ENCODE data around the gene LGALS4. TPM values are rescaled to one million over a fixed set of nuclear protein-coding genes. Genes with fewer than 3 reads are reported as not detected.
"Not testable (repeated sequence)": the region's sequence is repeated elsewhere in the genome, so short reads cannot be mapped to it uniquely, and the experiment has no call there.

The LGALS4 gene
- total and polyA plus RNA-seq, 7 donors, result 0.33 to 9,832 (median 13.2) TPM

DNA sequence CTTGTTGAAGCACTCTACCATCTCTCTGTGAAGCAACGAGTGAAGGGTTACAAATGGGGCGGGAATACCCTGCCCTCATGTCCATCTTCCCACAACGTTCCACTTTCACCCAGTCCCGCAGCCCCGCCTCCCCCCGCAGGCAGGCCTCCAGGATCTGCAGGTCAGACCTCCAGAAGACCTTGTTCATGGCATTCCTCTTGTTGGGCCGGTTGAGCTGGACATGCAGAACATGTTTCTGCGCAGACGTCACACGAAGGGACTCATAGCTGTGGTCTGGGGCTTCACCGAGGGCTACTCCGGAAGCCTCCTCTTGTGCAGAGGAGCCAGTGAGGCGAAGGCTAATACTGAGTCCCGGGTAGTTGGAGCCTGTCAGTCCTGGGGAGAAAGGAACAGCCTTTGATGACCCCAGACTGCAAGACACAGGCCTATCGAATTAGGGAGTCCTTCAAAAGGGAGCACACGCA is 18.4 kb upstream of the LGALS4 start:
- WGBS, 2 donors, result 1 to 3% methylated on average over 16 of the region's 16 CpGs
- H3K36me3 ChIP-seq, result peaks cover 7 to 51% (median 28%) of the 10 kb centered on the region in 4 donors
- intact Hi-C loops (cut with DNase I), result loop anchor here (1.0 to 10.0 kb wide), 4 partner anchors 69 to 186 kb away; partner anchors contain the start of gene ACTN4

DNA sequence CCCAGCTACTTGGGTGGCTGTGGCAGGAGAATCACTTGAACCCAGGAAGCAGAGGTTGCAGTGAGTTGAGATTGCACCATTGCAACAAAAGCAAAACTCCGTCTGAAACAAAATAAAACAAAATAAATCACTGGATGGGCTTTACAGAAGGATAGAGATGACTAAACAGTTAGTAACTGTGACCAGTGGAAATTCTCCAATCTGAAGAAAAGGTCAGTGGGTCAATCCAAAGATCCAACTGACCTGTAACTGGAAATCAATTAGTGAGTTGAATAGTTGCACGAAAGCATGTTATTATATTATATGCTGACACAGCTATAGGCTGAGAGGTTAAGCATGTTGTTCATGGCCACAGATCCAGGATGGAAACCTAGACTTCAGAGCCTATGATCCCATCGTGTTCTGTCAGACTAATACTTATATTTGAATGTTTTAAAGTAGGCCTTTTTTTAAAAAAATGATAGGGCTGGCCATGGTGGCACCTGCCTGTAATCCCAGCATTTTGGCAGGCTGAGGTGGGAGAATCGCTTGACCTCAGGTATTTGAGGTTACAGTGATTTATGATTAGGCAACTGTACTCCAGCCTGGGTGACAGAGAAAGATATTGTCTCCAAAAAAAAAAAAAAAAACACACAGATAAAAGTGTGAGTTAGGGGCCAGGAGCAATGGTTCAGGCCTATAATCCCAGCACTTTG is 17.4 kb upstream of the LGALS4 start:
- intact Hi-C loops (cut with DNase I), result loop anchor here (5.0 to 10.0 kb wide), 3 partner anchors 93 to 185 kb away; partner anchors contain the start of gene ACTN4
- Histone ChIP-seq H3K9me3 (no peaks in the 10 kb centered on the region), H3K4me1 (peaks cover 0 to 48% (median 34%) of the 10 kb centered on the region in 4 donors), H3K4me3 (peak overlapping the region in 2 of 4 donors; percentile 80 to 91), H3K36me3 (peaks cover 7 to 49% (median 25%) of the 10 kb centered on the region in 4 donors), H3K27me3 (no peaks in the 10 kb centered on the region), H3K27ac (peak overlapping the region; percentile 88 to 98 (median 94))
- TF ChIP-seq, protein P1, sequence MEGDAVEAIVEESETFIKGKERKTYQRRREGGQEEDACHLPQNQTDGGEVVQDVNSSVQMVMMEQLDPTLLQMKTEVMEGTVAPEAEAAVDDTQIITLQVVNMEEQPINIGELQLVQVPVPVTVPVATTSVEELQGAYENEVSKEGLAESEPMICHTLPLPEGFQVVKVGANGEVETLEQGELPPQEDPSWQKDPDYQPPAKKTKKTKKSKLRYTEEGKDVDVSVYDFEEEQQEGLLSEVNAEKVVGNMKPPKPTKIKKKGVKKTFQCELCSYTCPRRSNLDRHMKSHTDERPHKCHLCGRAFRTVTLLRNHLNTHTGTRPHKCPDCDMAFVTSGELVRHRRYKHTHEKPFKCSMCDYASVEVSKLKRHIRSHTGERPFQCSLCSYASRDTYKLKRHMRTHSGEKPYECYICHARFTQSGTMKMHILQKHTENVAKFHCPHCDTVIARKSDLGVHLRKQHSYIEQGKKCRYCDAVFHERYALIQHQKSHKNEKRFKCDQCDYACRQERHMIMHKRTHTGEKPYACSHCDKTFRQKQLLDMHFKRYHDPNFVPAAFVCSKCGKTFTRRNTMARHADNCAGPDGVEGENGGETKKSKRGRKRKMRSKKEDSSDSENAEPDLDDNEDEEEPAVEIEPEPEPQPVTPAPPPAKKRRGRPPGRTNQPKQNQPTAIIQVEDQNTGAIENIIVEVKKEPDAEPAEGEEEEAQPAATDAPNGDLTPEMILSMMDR (IDR thresholded peaks at IDR 0.05), result no peak
- TF ChIP-seq POLR2A (IDR thresholded peaks at IDR 0.05), result no peak
- no peak for TF ChIP-seq EP300 (IDR thresholded peaks at IDR 0.05)
- TF ChIP-seq POLR2AphosphoS5 (IDR thresholded peaks at IDR 0.05), result no peak
- WGBS, 2 donors, result 63 to 84% methylated on average over 4 of the region's 4 CpGs
- DNase-seq, result no peak

More for the DNA sequence above, 18.4 kb upstream of the LGALS4 start:
- Histone ChIP-seq H3K27ac (peak overlapping the region; percentile 88 to 98 (median 94)), H3K9me3 (no peaks in the 10 kb centered on the region), H3K4me1 (peaks cover 0 to 53% (median 44%) of the 10 kb centered on the region in 4 donors), H3K4me3 (peak overlapping the region; percentile 65 to 91 (median 76)), H3K27me3 (no peaks in the 10 kb centered on the region)
- peak; percentile 87 for DNase-seq
- TF ChIP-seq EP300 (IDR thresholded peaks at IDR 0.05) (no peak), POLR2A (IDR thresholded peaks at IDR 0.05) (no peak), POLR2AphosphoS5 (IDR thresholded peaks at IDR 0.05) (no peak)
- TF ChIP-seq, protein P1 (IDR thresholded peaks at IDR 0.05), result no peak

DNA sequence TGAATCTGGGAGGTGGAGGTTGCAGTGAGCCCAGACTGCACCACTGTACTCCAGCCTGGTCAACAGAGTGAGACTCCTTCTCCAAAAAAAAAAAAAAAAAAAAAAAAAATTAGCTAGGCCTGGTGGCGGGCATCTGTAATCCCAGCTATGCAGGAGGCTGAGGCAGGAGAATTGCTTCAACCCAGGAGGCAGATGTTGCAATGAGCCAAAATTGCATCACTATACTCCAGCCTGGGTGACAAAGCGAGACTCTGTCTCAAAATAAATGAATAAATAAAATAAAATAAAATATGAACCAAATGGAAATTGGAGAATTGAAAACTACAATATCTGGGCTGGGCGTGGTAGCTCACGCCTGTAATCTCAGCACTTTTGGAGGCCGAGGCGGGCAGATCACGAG is 16.5 kb upstream of the LGALS4 start:
- H3K27me3 ChIP-seq; intact Hi-C loops (cut with DNase I); H3K4me3 ChIP-seq; DNase-seq; H3K9me3 ChIP-seq; H3K27ac ChIP-seq: not testable (repeated sequence)
- Histone ChIP-seq H3K36me3 (peaks cover 7 to 49% (median 25%) of the 10 kb centered on the region in 4 donors), H3K4me1 (peaks cover 0 to 39% (median 31%) of the 10 kb centered on the region in 4 donors)
- WGBS, 2 donors, result 88 to 94% methylated on average over 7 of the region's 7 CpGs

DNA sequence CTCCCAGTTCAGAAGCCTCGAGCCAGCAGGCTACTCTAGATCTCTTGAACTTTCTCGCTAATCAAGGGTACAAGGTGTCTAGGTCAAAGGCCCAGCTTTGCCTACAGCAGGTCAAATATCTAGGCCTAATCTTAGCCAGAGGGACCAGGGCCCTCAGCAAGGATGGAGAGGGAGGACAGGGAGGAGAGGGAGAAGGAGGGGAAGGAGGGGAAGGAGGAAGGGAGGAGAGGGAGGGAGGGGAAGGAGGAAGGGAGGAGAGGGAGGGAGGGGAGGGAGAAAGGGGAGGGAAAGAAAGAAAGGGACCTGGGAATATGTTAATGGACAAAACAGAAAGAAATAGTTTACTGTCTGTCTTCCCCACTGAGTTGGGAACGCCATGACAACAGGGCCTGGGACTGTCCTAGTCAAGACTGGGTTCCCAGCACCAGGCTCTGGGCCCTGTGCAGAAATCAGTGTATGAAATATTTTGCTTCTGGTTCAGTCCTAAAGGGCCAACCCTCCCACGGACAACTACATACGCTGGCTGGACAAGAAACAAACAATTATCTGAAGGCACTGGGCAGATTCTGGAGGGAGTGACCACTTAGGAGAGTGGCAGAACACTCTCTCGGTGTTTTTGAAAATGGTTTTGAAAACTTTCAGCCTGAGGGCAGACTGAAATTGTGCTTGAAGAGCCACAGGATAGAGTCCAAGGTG is 14.3 kb upstream of the LGALS4 start:
- Histone ChIP-seq H3K27ac (no peak overlapping the region), H3K27me3 (no peaks in the 10 kb centered on the region), H3K4me3 (no peak overlapping the region), H3K36me3 (peaks cover 14 to 62% (median 33%) of the 10 kb centered on the region in 4 donors), H3K9me3 (no peaks in the 10 kb centered on the region), H3K4me1 (peaks cover 0 to 31% (median 24%) of the 10 kb centered on the region in 4 donors)
- intact Hi-C loops (cut with DNase I), result no loop called here
- DNase-seq, result no peak
- 68 to 81% methylated on average over 6 of the region's 6 CpGs for WGBS, 2 donors
- TF ChIP-seq EP300 (IDR thresholded peaks at IDR 0.05), result no peak
- TF ChIP-seq, protein P1 (IDR thresholded peaks at IDR 0.05), result no peak
- TF ChIP-seq POLR2A (IDR thresholded peaks at IDR 0.05), result no peak
- no peak for TF ChIP-seq POLR2AphosphoS5 (IDR thresholded peaks at IDR 0.05)

DNA sequence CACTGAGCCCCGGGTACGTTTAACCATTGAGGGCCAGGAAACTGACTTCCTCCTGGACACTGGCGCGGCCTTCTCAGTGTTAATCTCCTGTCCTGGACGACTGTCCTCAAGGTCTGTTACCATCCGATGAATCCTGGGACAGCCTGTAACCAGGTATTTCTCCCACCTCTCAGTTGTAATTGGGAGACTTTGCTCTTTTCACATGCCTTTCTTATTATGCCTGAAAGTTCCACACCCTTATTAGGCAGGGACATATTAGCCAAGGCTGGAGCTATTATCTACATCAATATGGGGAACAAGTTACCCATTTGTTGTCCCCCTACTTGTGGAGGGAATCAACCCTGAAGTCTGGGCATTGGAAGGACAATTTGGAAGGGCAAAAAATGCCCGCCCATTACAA is 13.2 kb upstream of the LGALS4 start:
- DNase-seq; H3K9me3 ChIP-seq; H3K27ac ChIP-seq; H3K4me3 ChIP-seq; H3K27me3 ChIP-seq; intact Hi-C loops (cut with DNase I): not testable (repeated sequence)
- WGBS, 2 donors, result 79 to 92% methylated on average over 7 of the region's 7 CpGs
- peaks cover 0 to 28% (median 23%) of the 10 kb centered on the region in 4 donors for H3K4me1 ChIP-seq
- peaks cover 14 to 73% (median 36%) of the 10 kb centered on the region in 4 donors for H3K36me3 ChIP-seq

DNA sequence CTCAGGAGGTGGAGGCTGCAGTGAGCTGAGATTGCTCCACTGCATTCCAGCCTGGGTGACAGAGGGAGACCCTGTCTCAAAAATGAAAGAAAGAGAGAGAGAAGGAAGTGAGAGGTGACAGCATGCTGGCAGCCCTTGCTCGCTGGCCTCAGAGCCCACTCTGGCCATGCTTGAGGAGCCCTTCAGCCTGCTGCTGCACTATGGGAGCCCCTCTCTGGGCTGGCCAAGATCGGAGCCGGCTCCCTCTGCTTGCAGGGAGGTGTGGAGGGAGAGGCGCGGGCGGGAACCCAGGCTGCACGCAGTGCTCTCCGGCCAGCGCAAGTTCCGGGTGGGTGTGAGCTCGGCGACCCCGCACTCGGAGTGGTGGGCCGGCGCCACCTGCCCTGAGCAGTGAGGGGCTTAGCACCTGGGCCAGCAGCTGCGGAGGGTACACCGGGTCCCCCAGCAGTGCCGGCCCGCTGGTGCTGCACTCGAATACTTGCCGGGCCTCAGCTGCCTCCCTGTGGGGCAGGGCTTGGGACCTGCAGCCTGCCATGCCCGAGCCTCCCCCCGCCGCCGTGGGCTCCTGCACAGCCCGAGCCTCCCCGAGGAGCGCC is 8.6 kb upstream of the LGALS4 start:
- H3K4me1 ChIP-seq; intact Hi-C loops (cut with DNase I); H3K27ac ChIP-seq; H3K9me3 ChIP-seq; H3K4me3 ChIP-seq; DNase-seq; H3K27me3 ChIP-seq: not testable (repeated sequence)
- H3K36me3 ChIP-seq, result peaks cover 25 to 63% (median 27%) of the 10 kb centered on the region in 4 donors
- WGBS, 2 donors, result 95 to 96% methylated on average over 29 of the region's 29 CpGs

Measured in sigmoid colon (tissue), 7 donors.